SH-SY5Y (cell line): ENCODE results near the gene ABLIM2.

Source experiments
- GATA2 ChIP-seq: IDR thresholded peaks from 2 replicates; pipeline ENCODE4 v1.6.1; 2011; ENCODE audit warnings: mild to moderate bottlenecking, low read depth, low read length
- GATA3 ChIP-seq: IDR thresholded peaks from 2 replicates; pipeline ENCODE4 v1.6.1; 2011; ENCODE audit warnings: low read depth, mild to moderate bottlenecking, low read length, moderate library complexity

DNA sequence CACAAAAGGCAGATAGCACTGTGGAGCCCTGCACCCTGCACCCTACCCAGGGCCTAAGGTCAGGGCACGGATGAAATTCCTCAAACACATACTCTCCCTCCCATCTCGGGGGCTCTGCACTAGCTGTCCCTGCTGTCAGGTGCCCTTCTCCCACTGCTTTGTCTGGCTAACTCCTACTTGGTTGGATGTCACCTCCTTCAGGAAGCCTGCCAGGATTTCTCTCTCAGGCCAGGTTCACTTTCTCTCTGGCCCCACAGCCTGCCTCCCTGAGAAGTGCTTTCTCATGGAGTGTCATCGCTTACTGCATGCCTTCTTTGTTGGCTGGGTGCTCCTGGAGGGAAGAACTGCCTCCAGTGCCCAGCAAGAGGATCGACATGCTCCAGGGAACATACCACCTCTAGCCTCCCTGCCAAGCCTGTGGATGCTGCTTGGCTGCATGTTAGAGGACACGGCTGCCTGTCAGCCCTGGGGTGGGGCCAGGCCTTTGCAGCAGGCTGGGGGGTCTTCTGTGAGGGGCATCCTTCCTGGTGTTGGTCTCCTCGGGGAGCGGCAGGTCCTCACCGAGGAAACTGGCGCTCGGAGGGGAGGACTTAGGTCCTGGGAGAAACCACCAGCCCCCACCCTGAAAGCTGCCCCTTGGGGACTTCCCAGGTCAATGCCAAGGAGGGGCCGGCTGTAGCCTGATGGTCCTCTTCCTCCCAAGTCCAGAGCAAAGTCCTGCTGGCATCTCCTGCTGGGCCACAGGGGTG is 15.0 kb downstream of the ABLIM2 start:
- TF ChIP-seq GATA3 (no peak), GATA2 (no peak)
